Gastrocnemius medialis (tissue), 4 donors: ENCODE results near the gene NRG2. TPM values are rescaled to one million over a fixed set of nuclear protein-coding genes. Genes with fewer than 3 reads are reported as not detected.

Experiments used
- ATAC-seq, 2 donors: fragments of 150-250 bp; one replicate each; pipeline ENCODE4 v1.9.1; 2016
- DNase-seq, 2 donors: peaks; one replicate each; pipeline ENCODE4 v3.0.0-alpha.2; 2019
- H3K27ac ChIP-seq, 4 donors: fragments of 200-600 bp; sonication (generic); 1 replicate in 1 of 4; 2 replicates in 3 of 4; pipeline ENCODE4 v1.5.1; 2016 to 2018; ENCODE audit warnings: mild to moderate bottlenecking in 2 of 4, moderate library complexity in 1 of 4
- H3K27me3 ChIP-seq, 3 donors: fragments of 200-600 bp; sonication (generic) in 2 of 3; 1 replicate in 1 of 3; 2 replicates in 2 of 3; pipeline versions ENCODE4 v1.5.1 to v1.6.0; 2016 to 2019; ENCODE audit warnings: mild to moderate bottlenecking in 1 of 3, moderate library complexity in 1 of 3
- H3K36me3 ChIP-seq, 2 donors: fragments of 200-600 bp; sonication (generic) in 1 of 2; one replicate each; pipeline ENCODE4 v1.5.1; 2017 to 2018
- H3K4me1 ChIP-seq, 2 donors: fragments of 200-600 bp; sonication (generic) in 1 of 2; one replicate each; pipeline ENCODE4 v1.5.1; 2016 to 2017; ENCODE audit warnings: mild to moderate bottlenecking in 2 of 2
- H3K4me3 ChIP-seq, 4 donors: fragments of 200-600 bp; sonication (generic) in 3 of 4; 1 replicate in 1 of 4; 2 replicates in 3 of 4; pipeline ENCODE4 v1.5.1; 2016 to 2019; ENCODE audit warnings: mild to moderate bottlenecking in 2 of 4
- H3K9me3 ChIP-seq, 3 donors: fragments of 200-600 bp; sonication (generic) in 2 of 3; 1 replicate in 1 of 3; 2 replicates in 2 of 3; pipeline ENCODE4 v1.5.1; 2016 to 2019
- CTCF ChIP-seq, 5 experiments: fragments of 450-650 bp in 3 of 5; fragments of 200-600 bp in 2 of 5; sonication (generic) in 2 of 5; IDR thresholded peaks in 4 of 5; conservative IDR thresholded peaks in 1 of 5; 1 replicate in 4 of 5; 2 replicates in 1 of 5; pipeline ENCODE4 v1.5.1; 2016 to 2019; ENCODE audit warnings: antibody characterized with exemption in 5 of 5, mild to moderate bottlenecking in 3 of 5, moderate library complexity in 3 of 5
- POLR2A ChIP-seq, 2 donors: fragments of 450-650 bp; IDR thresholded peaks; one replicate each; pipeline ENCODE4 v1.6.1; 2017; ENCODE audit warnings: antibody characterized with exemption in 2 of 2, mild to moderate bottlenecking in 2 of 2, moderate library complexity in 2 of 2
- in situ Hi-C, 4 donors: fragments of 200-750 bp; cut with MboI; loops; one replicate each; pipeline versions ENCODE4 v1.15.0 to v1.8.0; 2017; ENCODE audit warnings: low sequenced_read_pairs in 4 of 4
- intact Hi-C: fragments of 100-400 bp; cut with DNase I; formaldehyde crosslinking; loops from one replicate; pipeline ENCODE4 v1.15.1; 2023; ENCODE audit warnings: low total_unique reads
- total RNA-seq, 4 donors: library from RNA; depleted of rRNA; stranded (reverse); fragments of >200 nt; gene quantifications; one replicate each; pipeline versions ENCODE4 v1.1.0 to v1.2.3, GENCODE V29; 2016

NRG2 gene
- total RNA-seq, 4 donors from 2014 or later = 10.3 to 28.8 (median 20.0) TPM

GRCh38 chr5:139955616-139956273, 87.4 kb downstream of the NRG2 start:
- in situ Hi-C loops (loop anchor here in 1 of 4 donors (25.0 kb wide), 1 partner anchor 93 kb away; no protein-coding TSS in a partner anchor), intact Hi-C loops (no loop called here)
- H3K9me3 ChIP-seq = no peaks in the 10 kb centered on the region
- no peak for ATAC-seq
- H3K4me1 ChIP-seq = peaks cover 38 to 43% of the 10 kb centered on the region in 2 donors
- H3K27ac ChIP-seq = no peak overlapping the region
- H3K4me3 ChIP-seq = no peak overlapping the region
- H3K36me3 ChIP-seq = no peaks in the 10 kb centered on the region
- TF ChIP-seq POLR2A (IDR thresholded peaks at IDR 0.05) (no peak), CTCF (IDR thresholded peaks at IDR 0.05 in 4 of 5, conservative IDR thresholded peaks at IDR 0.05 in 1 of 5) (no peak)
- no peaks in the 10 kb centered on the region for H3K27me3 ChIP-seq
- DNase-seq = no peak

- no peak for TF ChIP-seq CTCF (IDR thresholded peaks at IDR 0.05 in 4 of 5, conservative IDR thresholded peaks at IDR 0.05 in 1 of 5)
- TF ChIP-seq POLR2A (IDR thresholded peaks at IDR 0.05) = no peak
- intact Hi-C loops = no loop called here
- ATAC-seq = no peak
- Histone ChIP-seq H3K27ac (no peak overlapping the region), H3K4me3 (no peak overlapping the region), H3K27me3 (no peaks in the 10 kb centered on the region), H3K4me1 (peaks cover 44 to 49% of the 10 kb centered on the region in 2 donors), H3K36me3 (no peaks in the 10 kb centered on the region), H3K9me3 (no peaks in the 10 kb centered on the region)
- DNase-seq = no peak
- in situ Hi-C loops = loop anchor here in 1 of 4 donors (25.0 kb wide), 1 partner anchor 93 kb away; no protein-coding TSS in a partner anchor
Observed at GRCh38 chr5:139955053-139955605, 88.0 kb downstream of the NRG2 start.

GRCh38 chr5:139954462-139954861, 88.6 kb downstream of the NRG2 start:
- no peaks in the 10 kb centered on the region for H3K36me3 ChIP-seq
- intact Hi-C loops = loop anchor here (5.0 kb wide), 1 partner anchor 167 kb away; no protein-coding TSS in a partner anchor
- in situ Hi-C loops = loop anchor here in 1 of 4 donors (25.0 kb wide), 1 partner anchor 92 kb away; no protein-coding TSS in a partner anchor
- no peak for ATAC-seq
- no peaks in the 10 kb centered on the region for H3K9me3 ChIP-seq
- no peak overlapping the region for H3K4me3 ChIP-seq
- TF ChIP-seq POLR2A (IDR thresholded peaks at IDR 0.05) (no peak), CTCF (IDR thresholded peaks at IDR 0.05 in 4 of 5, conservative IDR thresholded peaks at IDR 0.05 in 1 of 5) (no peak)
- peaks cover 51 to 56% of the 10 kb centered on the region in 2 donors for H3K4me1 ChIP-seq
- DNase-seq = no peak
- H3K27me3 ChIP-seq = no peaks in the 10 kb centered on the region
- no peak overlapping the region for H3K27ac ChIP-seq

GRCh38 chr5:139954022-139954421, 89.1 kb downstream of the NRG2 start:
- Histone ChIP-seq H3K4me3 (no peak overlapping the region), H3K27me3 (no peaks in the 10 kb centered on the region), H3K36me3 (no peaks in the 10 kb centered on the region), H3K9me3 (no peaks in the 10 kb centered on the region), H3K4me1 (peaks cover 55 to 57% of the 10 kb centered on the region in 2 donors), H3K27ac (peak overlapping the region in 1 of 4 donors; percentile 22)
- TF ChIP-seq CTCF (IDR thresholded peaks at IDR 0.05 in 4 of 5, conservative IDR thresholded peaks at IDR 0.05 in 1 of 5) (no peak), POLR2A (IDR thresholded peaks at IDR 0.05) (no peak)
- DNase-seq (no peak), ATAC-seq (no peak)
- in situ Hi-C loops (loop anchor here in 1 of 4 donors (25.0 kb wide), 1 partner anchor 92 kb away; no protein-coding TSS in a partner anchor), intact Hi-C loops (loop anchor here (5.0 kb wide), 1 partner anchor 167 kb away; no protein-coding TSS in a partner anchor)
